Non-pigmented ciliary epithelial cell (primary cell): ENCODE results near the gene FCRL6.

Experiments used
- DNase-seq: peaks from one replicate; pipeline ENCODE4 v3.0.0-alpha.2; 2010; ENCODE audit warnings: low read depth

FCRL6 gene

DNA sequence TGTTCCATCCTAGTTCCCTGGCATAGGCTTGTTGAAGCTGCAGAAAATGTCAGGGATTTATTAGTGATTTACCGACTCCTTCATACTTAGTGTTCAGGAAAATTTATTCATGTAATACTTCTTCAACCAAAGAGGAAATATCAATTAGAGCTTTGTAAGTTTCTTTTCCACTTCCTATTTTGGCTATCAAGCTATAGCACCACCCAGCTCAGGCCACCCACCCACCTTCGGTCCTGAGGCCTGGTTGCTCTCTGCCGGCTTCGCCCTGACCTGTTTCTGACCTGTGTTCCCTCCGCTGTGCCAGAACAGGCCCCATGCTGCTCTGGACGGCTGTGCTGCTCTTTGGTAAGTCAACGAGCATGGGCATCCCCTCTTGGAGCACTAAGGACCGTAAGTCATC is at the start of gene FCRL6:
FCRL6 (plus strand) TSS at position 250 of the 400 bp plus-strand sequence; CDS start at position 315, 65 bp downstream.
- no peak for DNase-seq

GRCh38 chr1:159753386-159753785 is 48.8 kb upstream of the FCRL6 start:
- DNase-seq: no peak

DNA sequence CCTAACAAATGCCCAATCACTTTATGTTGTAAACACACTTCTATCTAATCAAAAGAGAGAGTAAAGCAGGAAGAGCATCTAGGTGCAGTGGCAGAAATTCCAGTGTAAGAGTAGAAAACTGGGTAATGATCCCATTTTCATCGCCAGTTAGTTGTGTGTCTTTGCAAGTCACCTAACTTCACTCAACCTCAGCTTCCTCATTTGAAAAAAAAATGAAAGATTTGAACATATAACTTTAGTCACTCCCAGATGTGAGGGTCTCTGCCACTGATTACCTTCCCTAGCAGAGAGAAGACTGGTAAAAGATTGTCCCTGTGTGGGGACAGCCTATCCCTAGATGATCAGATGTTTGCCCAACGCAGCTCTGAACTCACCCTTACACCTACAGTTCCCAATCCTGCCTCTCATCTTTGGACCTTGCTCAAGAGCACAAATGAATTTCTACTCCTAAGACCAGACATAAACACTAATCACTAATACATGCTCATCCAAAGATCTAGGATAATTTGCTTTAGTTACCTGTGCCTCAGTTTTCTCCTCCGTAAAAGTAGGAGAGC is 46.6 kb upstream of the FCRL6 start:
- no peak for DNase-seq

GRCh38 chr1:159756397-159756796 is 45.8 kb upstream of the FCRL6 start:
- DNase-seq: no peak

DNA sequence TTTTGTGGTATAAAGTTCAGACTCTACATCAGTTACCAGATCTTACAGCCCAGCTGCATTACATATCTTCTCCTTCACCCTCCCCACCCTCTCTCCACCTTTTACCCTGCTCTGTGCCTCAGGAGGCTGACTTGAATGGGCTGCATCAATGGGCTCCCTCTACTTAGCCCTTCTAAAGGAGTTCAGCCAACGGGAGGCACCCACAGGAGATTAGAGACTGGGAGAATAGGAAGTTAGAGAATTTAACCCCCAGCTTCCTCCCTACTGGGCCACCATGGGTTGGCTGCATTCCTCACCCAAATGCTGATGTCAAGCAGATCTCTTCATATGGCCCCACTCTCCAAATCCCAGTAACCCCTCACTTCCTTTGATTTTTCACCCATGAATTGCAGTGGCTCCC is 38.5 kb upstream of the FCRL6 start:
- no peak for DNase-seq

DNA sequence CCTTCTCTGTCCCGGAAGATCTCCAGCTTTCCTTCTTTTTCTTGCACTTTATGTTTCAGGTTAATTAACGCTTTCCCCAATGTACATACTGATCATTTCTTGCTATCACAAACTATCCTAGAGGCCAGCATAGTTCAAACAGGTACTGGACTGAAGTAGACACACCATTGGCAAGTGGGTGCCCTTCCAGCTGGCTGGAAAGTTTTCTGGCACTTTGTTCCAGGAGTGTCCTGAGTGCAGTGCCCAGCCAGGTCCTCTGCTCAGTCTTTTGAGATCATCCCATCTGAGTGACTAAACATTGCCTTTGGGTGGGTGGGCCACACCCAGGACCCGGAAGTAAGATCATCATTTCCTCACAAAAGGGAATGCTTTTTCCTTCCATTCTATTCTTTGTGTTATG is 36.4 kb upstream of the FCRL6 start:
- DNase-seq: no peak

- no peak for DNase-seq
Observed at GRCh38 chr1:159771127-159771895, 30.8 kb upstream of the FCRL6 start.

DNA sequence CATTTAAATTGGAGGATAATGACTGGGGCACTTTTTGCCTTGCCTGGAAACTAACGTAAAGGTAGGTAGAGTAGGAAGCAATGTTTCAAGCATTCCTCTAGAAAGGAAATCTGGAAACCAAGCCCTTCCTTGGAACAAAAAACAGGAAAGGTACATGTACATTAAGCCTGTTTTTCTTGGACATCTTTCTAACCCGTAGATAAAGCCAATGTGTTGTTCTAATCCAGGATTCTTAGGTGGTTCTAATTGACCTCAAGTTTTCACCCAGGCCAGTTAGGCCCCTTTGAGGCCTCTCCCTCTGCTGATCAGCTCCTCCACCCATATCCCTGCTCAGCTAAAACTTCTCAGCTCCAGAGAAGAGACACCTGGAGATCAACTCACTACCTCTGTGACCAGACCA is 27.7 kb upstream of the FCRL6 start:
- no peak for DNase-seq

GRCh38 chr1:159775716-159776115 is 26.4 kb upstream of the FCRL6 start:
- no peak for DNase-seq

- no peak for DNase-seq
Observed at GRCh38 chr1:159778266-159778665, 23.9 kb upstream of the FCRL6 start.

GRCh38 chr1:159779403-159779851 is 22.7 kb upstream of the FCRL6 start:
- DNase-seq: peak; percentile 30

- DNase-seq: peak; percentile 94
Observed at GRCh38 chr1:159780583-159781582, 21.3 kb upstream of the FCRL6 start, which contains the start of gene DUSP23. Gene DUSP23 (plus strand): TSS chr1:159780962. CDS start chr1:159781101, 139 bp downstream.

- no peak for DNase-seq
Observed at GRCh38 chr1:159781992-159782391, 20.2 kb upstream of the FCRL6 start.

GRCh38 chr1:159783724-159784123 is 18.4 kb upstream of the FCRL6 start:
- no peak for DNase-seq

DNA sequence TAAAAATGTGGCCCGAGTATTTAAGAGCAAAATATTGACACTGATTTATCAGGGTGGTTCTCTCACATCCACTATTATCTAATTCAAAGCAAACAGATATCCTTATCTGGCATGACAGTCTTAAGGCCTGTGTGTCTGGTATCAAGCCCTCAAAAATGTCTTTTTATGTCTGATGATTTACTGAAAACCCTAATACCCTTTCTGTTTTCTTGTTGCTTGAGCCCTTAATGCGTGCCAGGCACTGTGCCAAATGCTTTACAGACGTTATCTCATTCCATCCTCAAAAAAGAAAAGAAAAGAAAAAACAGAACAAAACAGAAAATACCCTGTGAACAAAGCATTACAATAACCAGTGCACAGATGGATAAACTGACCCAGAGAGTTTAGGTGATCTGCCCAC is 15.7 kb upstream of the FCRL6 start:
- no peak for DNase-seq

DNA sequence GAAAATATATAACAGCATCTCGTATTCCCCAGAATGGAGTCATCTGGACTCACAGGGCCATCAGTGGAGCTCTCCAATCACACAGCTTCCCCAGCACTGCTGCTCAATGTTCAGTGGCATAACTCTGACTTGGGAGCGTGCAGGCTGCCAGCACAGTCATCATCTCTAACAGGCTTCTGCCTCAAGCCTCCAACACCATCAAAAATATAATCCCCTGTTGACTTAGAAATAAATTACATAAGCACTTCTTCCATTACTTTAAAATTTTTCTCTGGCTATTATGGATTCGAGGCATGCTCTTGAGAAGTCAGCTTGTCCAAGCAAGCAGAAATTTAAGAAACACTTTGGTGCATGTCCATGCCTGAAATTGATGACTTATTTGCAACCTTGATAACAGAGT is 15.2 kb upstream of the FCRL6 start:
- DNase-seq: no peak

GRCh38 chr1:159790237-159790917 is 11.8 kb upstream of the FCRL6 start:
- DNase-seq: no peak

- DNase-seq: no peak
Observed at GRCh38 chr1:159791031-159791430, 11.1 kb upstream of the FCRL6 start.

- DNase-seq: no peak
Observed at GRCh38 chr1:159791461-159791860, 10.7 kb upstream of the FCRL6 start.

DNA sequence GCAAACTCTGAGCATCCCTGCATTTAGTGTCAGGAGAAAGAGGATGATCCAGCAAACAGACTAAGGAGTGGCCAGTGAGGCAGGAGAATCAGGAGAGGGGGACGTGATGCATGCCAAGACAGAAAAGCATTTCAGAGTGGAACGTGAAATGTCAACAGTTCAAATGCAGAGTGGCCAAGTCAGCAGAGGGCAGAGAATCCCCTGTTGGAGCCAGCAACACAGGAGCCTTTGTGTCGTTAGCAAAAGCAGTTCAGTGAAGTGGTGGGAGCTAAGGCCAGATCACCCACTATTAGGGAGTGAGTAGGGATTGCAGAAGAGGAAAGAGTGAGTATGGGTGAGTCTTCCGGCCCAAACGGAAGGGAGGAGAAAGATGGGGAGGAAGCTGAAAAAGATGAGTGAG is 6.6 kb upstream of the FCRL6 start:
- no peak for DNase-seq

DNA sequence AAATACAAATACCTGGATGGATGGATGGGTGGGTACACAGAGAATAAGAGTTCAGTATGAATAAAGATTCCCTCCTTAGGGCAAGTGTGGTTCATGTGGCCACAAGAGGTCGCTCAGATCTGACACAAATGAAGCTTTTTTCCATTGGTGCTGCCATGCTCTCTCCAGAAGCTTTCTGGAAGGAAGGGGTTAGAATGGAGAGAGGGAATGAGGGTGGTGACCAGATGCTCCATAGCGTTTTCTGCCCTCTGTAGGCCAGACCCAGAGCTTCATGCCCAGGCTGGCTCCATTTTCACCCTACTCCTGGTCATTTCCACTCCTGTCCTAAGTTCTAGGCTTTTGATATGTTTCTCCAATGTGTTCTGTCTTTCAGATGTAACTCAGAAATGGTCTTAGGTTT is 3.3 kb upstream of the FCRL6 start:
- DNase-seq: peak; percentile 78

- DNase-seq: no peak
Observed at GRCh38 chr1:159799446-159799985, 2.6 kb upstream of the FCRL6 start.
